MM.1S (cell line): ENCODE results near the gene ADAMTS2.

Experiments used
- DNase-seq: peaks from one replicate; pipeline ENCODE4 v3.0.0-alpha.2; 2015
- H2AFZ ChIP-seq: fragments of 300-600 bp; sonication (generic); 2 replicates; pipeline ENCODE4 v1.6.0; 2016; ENCODE audit warnings: antibody characterized with exemption, low read length
- H3F3A ChIP-seq: fragments of 300-600 bp; sonication (generic); 2 replicates; pipeline ENCODE4 v1.6.1; 2016; ENCODE audit warnings: mild to moderate bottlenecking, antibody characterized with exemption, low read length, moderate library complexity, mixed read lengths; ENCODE audit not compliant: insufficient read depth
- H3K27ac ChIP-seq: fragments of 300-600 bp; sonication (generic); 2 replicates; pipeline ENCODE4 v1.5.1; 2016; ENCODE audit warnings: mild to moderate bottlenecking, low read length
- H3K27me3 ChIP-seq: fragments of 300-600 bp; sonication (generic); replicated peaks from 2 replicates; pipeline ENCODE4 v1.6.0; 2016; ENCODE audit warnings: low read length; ENCODE audit not compliant: insufficient read depth
- H3K36me3 ChIP-seq: fragments of 300-600 bp; sonication (generic); replicated peaks from 2 replicates; pipeline ENCODE4 v1.6.1; 2016; ENCODE audit warnings: mild to moderate bottlenecking, low read length, mixed read lengths; ENCODE audit not compliant: insufficient read depth
- H3K4me1 ChIP-seq: fragments of 300-600 bp; sonication (generic); 2 replicates; pipeline ENCODE4 v1.6.1; 2016; ENCODE audit warnings: low read length, mixed read lengths
- H3K4me2 ChIP-seq: fragments of 300-600 bp; sonication (generic); 2 replicates; pipeline ENCODE4 v1.6.0; 2016; ENCODE audit warnings: low read depth, low read length
- H3K4me3 ChIP-seq: fragments of 300-600 bp; sonication (generic); 2 replicates; pipeline ENCODE4 v1.5.1; 2016; ENCODE audit warnings: low read length, mixed read lengths
- H3K79me2 ChIP-seq: fragments of 300-600 bp; sonication (generic); 2 replicates; pipeline ENCODE4 v1.6.1; 2016; ENCODE audit warnings: mixed run types, low read length, mixed read lengths
- H3K9ac ChIP-seq: fragments of 300-600 bp; sonication (generic); 2 replicates; pipeline ENCODE4 v1.6.1; 2016; ENCODE audit warnings: low read length, mixed read lengths
- H3K9me2 ChIP-seq: fragments of 300-600 bp; sonication (generic); replicated peaks from 2 replicates; pipeline ENCODE4 v1.6.1; 2016; ENCODE audit warnings: mild to moderate bottlenecking, low read length, mixed read lengths; ENCODE audit not compliant: insufficient read depth
- H3K9me3 ChIP-seq: fragments of 300-600 bp; sonication (generic); replicated peaks from 2 replicates; pipeline ENCODE4 v1.6.1; 2016; ENCODE audit warnings: mild to moderate bottlenecking, low read length, mixed read lengths; ENCODE audit not compliant: insufficient read depth
- H4K20me1 ChIP-seq: fragments of 300-600 bp; sonication (generic); 2 replicates; pipeline ENCODE4 v1.6.1; 2016; ENCODE audit warnings: mild to moderate bottlenecking, low read length, moderate library complexity, mixed read lengths; ENCODE audit not compliant: insufficient read depth
- EZH2 ChIP-seq: fragments of 300-600 bp; sonication (generic); optimal IDR thresholded peaks from 2 replicates; pipeline ENCODE3; 2017; ENCODE audit warnings: low read depth, mild to moderate bottlenecking, antibody characterized with exemption, low read length, mixed read lengths
- EZH2phosphoT487 ChIP-seq: fragments of 300-600 bp; sonication (generic); IDR thresholded peaks from 2 replicates; pipeline ENCODE4 v1.6.1; 2018; ENCODE audit warnings: antibody characterized with exemption, low read length
- TF ChIP-seq, protein P1 (sequence below): fragments of 300-600 bp; sonication (generic); IDR thresholded peaks from 2 replicates; pipeline ENCODE4 v1.5.1; 2016; ENCODE audit warnings: antibody characterized with exemption, low read length, mixed read lengths

The ADAMTS2 gene

DNA sequence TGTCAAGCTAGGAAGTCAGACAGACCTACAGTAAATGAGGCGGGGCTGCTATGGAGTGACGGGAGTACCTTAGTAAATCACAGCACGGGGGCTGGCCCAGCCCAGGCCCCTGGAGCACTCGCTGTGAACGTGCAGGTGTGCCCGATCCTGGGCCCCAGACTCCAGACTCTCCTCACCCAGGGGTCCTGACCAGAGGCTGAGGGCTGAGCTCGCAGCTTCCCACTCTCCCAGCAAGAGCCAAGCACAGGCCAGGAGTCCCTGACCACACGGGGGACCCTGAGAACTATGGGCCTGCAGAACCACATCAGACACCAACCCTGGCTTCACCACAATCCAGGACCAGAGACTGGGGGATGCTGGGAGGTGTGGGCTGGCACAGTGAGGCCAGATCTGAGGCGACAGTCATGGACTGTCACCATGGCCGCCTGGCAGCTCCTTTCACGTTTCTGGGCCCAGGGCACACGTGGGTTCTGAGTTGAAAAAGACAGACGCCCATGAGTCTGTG, 73.4 kb downstream of the ADAMTS2 start:
- Histone ChIP-seq H3K9me3 (no peaks in the 10 kb centered on the region), H3K4me2 (no peak overlapping the region), H3K27ac (no peak overlapping the region), H4K20me1 (no peaks in the 10 kb centered on the region), H3K4me1 (no peaks in the 10 kb centered on the region), H3K9me2 (no peaks in the 10 kb centered on the region), H3F3A (no peaks in the 10 kb centered on the region), H3K36me3 (no peaks in the 10 kb centered on the region), H2AFZ (no peak overlapping the region), H3K79me2 (no peaks in the 10 kb centered on the region), H3K27me3 (no peaks in the 10 kb centered on the region), H3K4me3 (no peak overlapping the region), H3K9ac (no peak overlapping the region)
- TF ChIP-seq, protein P1, sequence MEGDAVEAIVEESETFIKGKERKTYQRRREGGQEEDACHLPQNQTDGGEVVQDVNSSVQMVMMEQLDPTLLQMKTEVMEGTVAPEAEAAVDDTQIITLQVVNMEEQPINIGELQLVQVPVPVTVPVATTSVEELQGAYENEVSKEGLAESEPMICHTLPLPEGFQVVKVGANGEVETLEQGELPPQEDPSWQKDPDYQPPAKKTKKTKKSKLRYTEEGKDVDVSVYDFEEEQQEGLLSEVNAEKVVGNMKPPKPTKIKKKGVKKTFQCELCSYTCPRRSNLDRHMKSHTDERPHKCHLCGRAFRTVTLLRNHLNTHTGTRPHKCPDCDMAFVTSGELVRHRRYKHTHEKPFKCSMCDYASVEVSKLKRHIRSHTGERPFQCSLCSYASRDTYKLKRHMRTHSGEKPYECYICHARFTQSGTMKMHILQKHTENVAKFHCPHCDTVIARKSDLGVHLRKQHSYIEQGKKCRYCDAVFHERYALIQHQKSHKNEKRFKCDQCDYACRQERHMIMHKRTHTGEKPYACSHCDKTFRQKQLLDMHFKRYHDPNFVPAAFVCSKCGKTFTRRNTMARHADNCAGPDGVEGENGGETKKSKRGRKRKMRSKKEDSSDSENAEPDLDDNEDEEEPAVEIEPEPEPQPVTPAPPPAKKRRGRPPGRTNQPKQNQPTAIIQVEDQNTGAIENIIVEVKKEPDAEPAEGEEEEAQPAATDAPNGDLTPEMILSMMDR: no peak
- no peak for TF ChIP-seq EZH2
- TF ChIP-seq EZH2phosphoT487: no peak
- no peak for DNase-seq

- Histone ChIP-seq H3K27ac (no peak overlapping the region), H3K36me3 (no peaks in the 10 kb centered on the region), H3K4me1 (no peaks in the 10 kb centered on the region)
Observed at GRCh38 chr5:179271428-179271734, 73.9 kb downstream of the ADAMTS2 start.

GRCh38 chr5:179270581-179271427, 74.5 kb downstream of the ADAMTS2 start:
- no peaks in the 10 kb centered on the region for H3K27me3 ChIP-seq
- H3K4me1 ChIP-seq: no peaks in the 10 kb centered on the region
- H2AFZ ChIP-seq: no peak overlapping the region
- H3K4me3 ChIP-seq: no peak overlapping the region
- no peaks in the 10 kb centered on the region for H4K20me1 ChIP-seq
- no peaks in the 10 kb centered on the region for H3K9me3 ChIP-seq
- no peaks in the 10 kb centered on the region for H3F3A ChIP-seq
- H3K9me2 ChIP-seq: no peaks in the 10 kb centered on the region
- TF ChIP-seq, protein P1: no peak
- no peak for TF ChIP-seq EZH2phosphoT487
- TF ChIP-seq EZH2: no peak
- no peaks in the 10 kb centered on the region for H3K79me2 ChIP-seq
- no peak overlapping the region for H3K27ac ChIP-seq
- DNase-seq: no peak
- H3K36me3 ChIP-seq: no peaks in the 10 kb centered on the region
- H3K9ac ChIP-seq: no peak overlapping the region
- no peak overlapping the region for H3K4me2 ChIP-seq

More at GRCh38 chr5:179271428-179271734, 73.9 kb downstream of the ADAMTS2 start:
- Histone ChIP-seq H3K9me2 (no peaks in the 10 kb centered on the region), H3K9ac (no peak overlapping the region), H3K27me3 (no peaks in the 10 kb centered on the region), H3K4me3 (no peak overlapping the region), H2AFZ (no peak overlapping the region), H3F3A (no peaks in the 10 kb centered on the region), H4K20me1 (no peaks in the 10 kb centered on the region), H3K9me3 (no peaks in the 10 kb centered on the region), H3K4me2 (no peak overlapping the region), H3K79me2 (no peaks in the 10 kb centered on the region)
- no peak for TF ChIP-seq EZH2phosphoT487
- TF ChIP-seq EZH2: no peak
- TF ChIP-seq, protein P1: no peak
- DNase-seq: no peak
